T-cell (primary cell): ENCODE measurements around the gene STK10. TPM values are rescaled to one million over a fixed set of nuclear protein-coding genes. Genes with fewer than 3 reads are reported as not detected.

Experiments
- ATAC-seq, 4 experiments: fragments of 200-7000 bp in 3 of 4; fragments of 150-1000 bp in 1 of 4; cut with Tn5 transposase; replicated peaks in 1 of 4; 1 replicate in 3 of 4; 2 replicates in 1 of 4; pipeline ENCODE4 v1.10.0; 2021; ENCODE audit warnings: moderate library complexity in 3 of 4, mild to moderate bottlenecking in 2 of 4, moderate number of reproducible peaks in 1 of 4
- CTCF ChIA-PET, 2 donors: fragments of 300-600 bp; sonication (Branson Sonifier 250); formaldehyde crosslinking; loops; one replicate each; lab custom pipeline; 2022; ENCODE audit warnings: antibody characterized with exemption in 2 of 2; lab: Charles Lee
- POLR2A ChIA-PET, 2 donors: fragments of 300-600 bp; sonication (Branson Sonifier 250); formaldehyde crosslinking; loops; one replicate each; lab custom pipeline; 2022; ENCODE audit warnings: antibody characterized with exemption in 2 of 2; lab: Charles Lee
- DNase-seq, 35 experiments: peaks; one replicate each; pipeline versions ENCODE4 v3.0.0 to v3.0.0-alpha.2; 2013 to 2023
- H3K27ac ChIP-seq: one replicate; pipeline ENCODE4 v1.5.1; 2013; ENCODE audit warnings: low read length
- H3K27me3 ChIP-seq, 2 experiments: replicated peaks in 1 of 2; 1 replicate in 1 of 2; 2 replicates in 1 of 2; pipeline versions ENCODE4 v1.6.1 to v1.7.0; 2013; ENCODE audit warnings: low read length in 1 of 2, mixed read lengths in 1 of 2; ENCODE audit not compliant: control insufficient read depth in 2 of 2, insufficient read depth in 2 of 2; ENCODE audit errors: extremely low read depth in 1 of 2
- H3K36me3 ChIP-seq, 2 donors: 1 replicate in 1 of 2; 2 replicates in 1 of 2; pipeline versions ENCODE4 v1.6.1 to v1.7.0; 2013; ENCODE audit warnings: low read length in 1 of 2; ENCODE audit not compliant: control insufficient read depth in 2 of 2, insufficient read depth in 1 of 2; ENCODE audit errors: extremely low read depth in 1 of 2
- H3K4me1 ChIP-seq, 2 experiments: 1 replicate in 1 of 2; 2 replicates in 1 of 2; pipeline versions ENCODE4 v1.6.1 to v1.7.0; 2013; ENCODE audit warnings: low read length in 2 of 2, mixed read lengths in 1 of 2; ENCODE audit not compliant: insufficient read depth in 2 of 2, control insufficient read depth in 1 of 2; ENCODE audit errors: extremely low read depth in 1 of 2
- H3K4me3 ChIP-seq, 2 donors: 1 replicate in 1 of 2; 2 replicates in 1 of 2; pipeline versions ENCODE4 v1.5.1 to v1.7.0; 2013; ENCODE audit warnings: mild to moderate bottlenecking in 2 of 2, low read length in 1 of 2, moderate library complexity in 1 of 2; ENCODE audit not compliant: control insufficient read depth in 1 of 2; ENCODE audit errors: extremely low read depth in 1 of 2
- H3K9me3 ChIP-seq: 2 replicates; pipeline ENCODE4 v1.7.0; 2013
- H3K27ac Mint-ChIP-seq, 2 donors: one replicate each; pipeline ENCODE4 v1.8.0; 2020 to 2021; ENCODE audit warnings: mild to moderate bottlenecking in 2 of 2, mixed read lengths in 2 of 2
- H3K27me3 Mint-ChIP-seq, 2 donors: one replicate each; pipeline ENCODE4 v1.8.0; 2021 to 2022; ENCODE audit warnings: mixed read lengths in 2 of 2
- H3K36me3 Mint-ChIP-seq: one replicate; pipeline ENCODE4 v1.8.0; 2021; ENCODE audit warnings: mixed read lengths
- H3K4me1 Mint-ChIP-seq, 3 donors: one replicate each; pipeline ENCODE4 v1.8.0; 2020 to 2022; ENCODE audit warnings: mixed read lengths in 3 of 3, mild to moderate bottlenecking in 1 of 3
- H3K4me3 Mint-ChIP-seq, 3 donors: one replicate each; pipeline ENCODE4 v1.8.0; 2020 to 2022; ENCODE audit warnings: mild to moderate bottlenecking in 3 of 3, mixed read lengths in 3 of 3, moderate library complexity in 3 of 3
- H3K9me3 Mint-ChIP-seq, 3 donors: one replicate each; pipeline ENCODE4 v1.8.0; 2020 to 2022; ENCODE audit warnings: mixed read lengths in 3 of 3
- WGBS: methylation state at CpG from one replicate; pipeline ENCODE4 v1.1.5; 2013; ENCODE audit warnings: missing lambda C conversion rate; ENCODE audit not compliant: insufficient coverage; 5-methylcytosine and 5-hydroxymethylcytosine counted together
- total RNA-seq, 35 experiments: library from RNA in 6 of 35; stranded (reverse) in 6 of 35; fragments of 120-200 nt in 1 of 35; gene quantifications; one replicate each; pipeline versions ENCODE4 v1.2.1 to v1.2.4 and lab custom pipeline; 2013 to 2026

STK10 gene
- total RNA-seq, 5 donors from 2014 or later (not counting 1 experiment from before 2014, with no cell fraction given) = 305 to 437 (median 331) TPM

- Mint-ChIP-seq H3K4me3 (no peak overlapping the region), H3K36me3 (peaks cover 75% of the 10 kb centered on the region), H3K27ac (peak overlapping the region; percentile 87 to 94), H3K27me3 (no peaks in the 10 kb centered on the region), H3K9me3 (no peaks in the 10 kb centered on the region), H3K4me1 (peaks cover 40 to 53% (median 49%) of the 10 kb centered on the region in 3 donors)
- H3K27me3 ChIP-seq = no peaks in the 10 kb centered on the region
- peak in 2 of 35 experiments; percentile 5 to 48 for DNase-seq
- peak in 2 of 4 experiments; percentile 18 to 40 for ATAC-seq
- peaks cover 0 to 10% of the 10 kb centered on the region in 2 experiments for H3K4me1 ChIP-seq
- H3K36me3 ChIP-seq = peaks cover 38 to 93% of the 10 kb centered on the region in 2 donors
- no peak overlapping the region for H3K4me3 ChIP-seq
- ChIA-PET POLR2A (interaction anchor here in 1 of 2 donors (0.6 kb wide), 1 partner anchor 201 kb away, joined by 7 read pairs; no protein-coding TSS in a partner anchor), CTCF (interaction anchor here (0.5 to 2.9 kb wide), 11 partner anchors 11 to 1924 kb away, joined by 3 to 20 read pairs (median 4); partner anchors contain the start of gene FBXW11 (in 1 of the 2))
- H3K9me3 ChIP-seq = no peaks in the 10 kb centered on the region
- WGBS = 97% methylated on average over 3 of the region's 5 CpGs
- H3K27ac ChIP-seq = no peak overlapping the region
These were observed 128.3 kb downstream of the STK10 start for GRCh38 chr5:172059661-172060100.

DNA sequence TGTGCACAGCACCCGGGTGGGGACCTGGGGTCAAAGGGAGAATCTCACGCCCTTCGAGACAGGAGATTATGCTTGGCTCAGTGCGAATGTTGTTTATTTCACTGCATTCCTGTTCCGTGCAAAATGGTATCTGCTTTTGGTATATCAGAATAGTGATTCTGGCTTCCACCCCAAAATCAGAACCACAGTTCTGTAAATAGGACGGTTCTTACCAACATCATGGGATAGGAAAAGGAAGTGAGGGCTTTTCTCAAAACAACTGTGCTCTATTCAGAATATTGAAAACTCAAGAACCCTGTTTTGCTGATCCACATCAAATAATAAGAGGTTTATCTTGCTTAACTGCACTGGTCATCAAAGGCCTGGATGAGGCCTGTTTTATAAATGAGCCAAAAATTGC, 129.9 kb downstream of the STK10 start:
- Mint-ChIP-seq H3K4me1 (peaks cover 26 to 39% (median 36%) of the 10 kb centered on the region in 3 donors), H3K27ac (peak overlapping the region; percentile 85 to 86), H3K27me3 (no peaks in the 10 kb centered on the region), H3K4me3 (no peak overlapping the region), H3K9me3 (no peaks in the 10 kb centered on the region), H3K36me3 (peaks cover 66% of the 10 kb centered on the region)
- CTCF ChIA-PET = interaction anchor here (0.6 to 2.9 kb wide), 6 partner anchors 10 to 1792 kb away, joined by 3 to 20 read pairs (median 4); no protein-coding TSS in a partner anchor
- H3K4me3 ChIP-seq = no peak overlapping the region
- peaks cover 39 to 93% of the 10 kb centered on the region in 2 donors for H3K36me3 ChIP-seq
- H3K9me3 ChIP-seq = no peaks in the 10 kb centered on the region
- ATAC-seq (peak in 3 of 4 experiments; percentile 45 to 82 (median 76)), DNase-seq (no peak)
- no peaks in the 10 kb centered on the region for H3K27me3 ChIP-seq
- H3K4me1 ChIP-seq = peaks cover 0 to 2% of the 10 kb centered on the region in 2 experiments
- H3K27ac ChIP-seq = no peak overlapping the region
- 100% methylated on average over 2 of the region's 6 CpGs for WGBS
- POLR2A ChIA-PET = no interaction called here

GRCh38 chr5:172055996-172056395, 132.0 kb downstream of the STK10 start:
- Histone ChIP-seq H3K27me3 (no peaks in the 10 kb centered on the region), H3K36me3 (peaks cover 39 to 93% of the 10 kb centered on the region in 2 donors), H3K4me1 (peaks cover 0 to 2% of the 10 kb centered on the region in 2 experiments), H3K4me3 (no peak overlapping the region), H3K27ac (no peak overlapping the region), H3K9me3 (no peaks in the 10 kb centered on the region)
- Mint-ChIP-seq H3K4me1 (peaks cover 19 to 34% (median 31%) of the 10 kb centered on the region in 3 donors), H3K9me3 (no peaks in the 10 kb centered on the region), H3K4me3 (no peak overlapping the region), H3K27ac (peak overlapping the region; percentile 85 to 94), H3K36me3 (peaks cover 65% of the 10 kb centered on the region), H3K27me3 (no peaks in the 10 kb centered on the region)
- ChIA-PET CTCF (interaction anchor here in 1 of 2 donors (0.7 to 1.6 kb wide), 3 partner anchors 24 to 698 kb away, joined by 3 read pairs; no protein-coding TSS in a partner anchor), POLR2A (no interaction called here)
- 100% methylated on average over 1 of the region's 3 CpGs for WGBS
- ATAC-seq = no peak
- no peak for DNase-seq

GRCh38 chr5:172055421-172055820, 132.6 kb downstream of the STK10 start:
- no peak overlapping the region for H3K27ac ChIP-seq
- WGBS = 95% methylated on average over 14 of the region's 19 CpGs
- peak overlapping the region in 1 of 2 donors; percentile 94 for H3K27ac Mint-ChIP-seq
- POLR2A ChIA-PET = no interaction called here
- no peaks in the 10 kb centered on the region for H3K27me3 Mint-ChIP-seq
- peaks cover 0 to 2% of the 10 kb centered on the region in 2 experiments for H3K4me1 ChIP-seq
- ATAC-seq (no peak), DNase-seq (no peak)
- H3K36me3 Mint-ChIP-seq = peaks cover 61% of the 10 kb centered on the region
- H3K36me3 ChIP-seq = peaks cover 40 to 93% of the 10 kb centered on the region in 2 donors
- no peak overlapping the region for H3K4me3 Mint-ChIP-seq
- CTCF ChIA-PET = interaction anchor here in 1 of 2 donors (1.6 kb wide), 1 partner anchor 133 kb away, joined by 3 read pairs; no protein-coding TSS in a partner anchor
- H3K27me3 ChIP-seq = no peaks in the 10 kb centered on the region
- no peaks in the 10 kb centered on the region for H3K9me3 ChIP-seq
- peaks cover 16 to 31% (median 28%) of the 10 kb centered on the region in 3 donors for H3K4me1 Mint-ChIP-seq
- H3K4me3 ChIP-seq = no peak overlapping the region
- no peaks in the 10 kb centered on the region for H3K9me3 Mint-ChIP-seq

DNA sequence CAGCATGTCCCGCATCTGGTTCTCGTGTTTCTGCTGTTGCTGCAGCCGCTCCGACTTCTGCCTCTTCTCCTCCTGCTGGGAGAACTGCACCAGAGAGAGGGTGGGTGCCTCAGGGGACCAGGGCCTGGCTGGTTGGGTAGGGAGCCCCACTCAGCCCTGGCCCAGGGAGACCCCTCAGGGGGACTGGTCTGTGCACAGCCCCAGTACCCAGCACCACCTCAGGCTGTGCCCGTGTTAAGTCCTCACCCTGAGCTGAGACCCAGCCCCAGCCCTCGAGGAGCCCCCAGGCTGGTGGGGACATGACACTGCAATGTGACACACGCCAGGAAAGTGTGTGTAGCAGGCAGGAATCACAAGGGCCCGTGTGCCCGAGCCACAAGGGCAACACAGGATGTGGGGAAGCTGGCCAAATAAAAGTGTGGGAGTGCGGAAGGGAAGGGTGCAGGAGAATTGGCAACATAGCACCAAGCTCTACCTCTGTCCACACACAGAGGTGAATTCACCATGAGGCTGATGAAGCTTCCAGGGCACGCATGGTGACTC, 133.3 kb downstream of the STK10 start:
- no peak overlapping the region for H3K4me3 Mint-ChIP-seq

GRCh38 chr5:172052450-172053236, 135.4 kb downstream of the STK10 start:
- 100% methylated on average over 14 of the region's 19 CpGs for WGBS
- no peaks in the 10 kb centered on the region for H3K27me3 Mint-ChIP-seq
- Histone ChIP-seq H3K27me3 (no peaks in the 10 kb centered on the region), H3K9me3 (no peaks in the 10 kb centered on the region), H3K36me3 (peaks cover 32 to 95% of the 10 kb centered on the region in 2 donors), H3K4me1 (no peaks in the 10 kb centered on the region), H3K27ac (no peak overlapping the region), H3K4me3 (no peak overlapping the region)
- ChIA-PET CTCF (no interaction called here), POLR2A (no interaction called here)
- no peak overlapping the region for H3K27ac Mint-ChIP-seq
- H3K36me3 Mint-ChIP-seq = peaks cover 65% of the 10 kb centered on the region
- ATAC-seq = no peak
- H3K4me3 Mint-ChIP-seq = no peak overlapping the region
- DNase-seq = no peak
- no peaks in the 10 kb centered on the region for H3K9me3 Mint-ChIP-seq
- peaks cover 17 to 27% (median 23%) of the 10 kb centered on the region in 3 donors for H3K4me1 Mint-ChIP-seq

More for the DNA sequence above, 133.3 kb downstream of the STK10 start:
- Histone ChIP-seq H3K4me1 (peaks cover 0 to 2% of the 10 kb centered on the region in 2 experiments), H3K27ac (no peak overlapping the region), H3K36me3 (peaks cover 41 to 93% of the 10 kb centered on the region in 2 donors), H3K9me3 (no peaks in the 10 kb centered on the region), H3K27me3 (no peaks in the 10 kb centered on the region), H3K4me3 (no peak overlapping the region)
- peaks cover 16 to 29% (median 26%) of the 10 kb centered on the region in 3 donors for H3K4me1 Mint-ChIP-seq
- H3K36me3 Mint-ChIP-seq = peaks cover 58% of the 10 kb centered on the region
- peak overlapping the region in 1 of 2 donors; percentile 22 for H3K27ac Mint-ChIP-seq
- ATAC-seq (no peak), DNase-seq (no peak)
- POLR2A ChIA-PET = no interaction called here
- WGBS = 76% methylated on average over 6 of the region's 11 CpGs
- no peaks in the 10 kb centered on the region for H3K9me3 Mint-ChIP-seq
- no peaks in the 10 kb centered on the region for H3K27me3 Mint-ChIP-seq
- CTCF ChIA-PET = no interaction called here
